Activated CD8-positive, alpha-beta T cell treated with anti-CD3 and anti-CD28 coated beads for 36 hours (primary cell): ENCODE measurements around the gene KMT2C. TPM values are rescaled to one million over a fixed set of nuclear protein-coding genes. Genes with fewer than 3 reads are reported as not detected.

Experiments
- ATAC-seq: fragments of 200-7000 bp; cut with Tn5 transposase; one replicate; pipeline ENCODE4 v1.10.0; 2021; ENCODE audit warnings: mild to moderate bottlenecking, moderate library complexity
- CTCF ChIA-PET: fragments of 350-600 bp; sonication (Branson Sonifier 250); formaldehyde crosslinking; loops from one replicate; lab custom pipeline; 2021; ENCODE audit warnings: antibody characterized with exemption; lab: Charles Lee
- POLR2A ChIA-PET: fragments of 350-600 bp; sonication (Branson Sonifier 250); formaldehyde crosslinking; loops from one replicate; lab custom pipeline; 2021; ENCODE audit warnings: antibody characterized with exemption; lab: Charles Lee
- DNase-seq: peaks from one replicate; pipeline ENCODE4 v3.0.0-alpha.2; 2020
- H3K27ac Mint-ChIP-seq: one replicate; pipeline ENCODE4 v1.8.0; 2021; ENCODE audit warnings: mild to moderate bottlenecking, mixed read lengths
- H3K27me3 Mint-ChIP-seq: one replicate; pipeline ENCODE4 v1.8.0; 2021; ENCODE audit warnings: mixed read lengths
- H3K36me3 Mint-ChIP-seq: one replicate; pipeline ENCODE4 v1.8.0; 2021; ENCODE audit warnings: low read depth, mixed read lengths
- H3K4me1 Mint-ChIP-seq: one replicate; pipeline ENCODE4 v1.8.0; 2021; ENCODE audit warnings: low read depth, mixed read lengths
- H3K4me3 Mint-ChIP-seq: one replicate; pipeline ENCODE4 v1.8.0; 2021; ENCODE audit warnings: mild to moderate bottlenecking, moderate library complexity, mixed read lengths
- H3K9me3 Mint-ChIP-seq: one replicate; pipeline ENCODE4 v1.8.0; 2021; ENCODE audit warnings: mixed read lengths
- intact Hi-C: fragments of 100-400 bp; cut with micrococcal nuclease; formaldehyde crosslinking; loops from one replicate; pipeline ENCODE4 v1.10.0; 2022
- total RNA-seq, 2 experiments: library from RNA; stranded (reverse); gene quantifications; one replicate each; pipeline ENCODE4 v1.2.3, GENCODE V29; 2021
- TF ChIP-seq, protein P1 (sequence below): fragments of 200-600 bp; IDR thresholded peaks from one replicate; pipeline ENCODE4 v1.8.0; 2022; ENCODE audit warnings: antibody characterized with exemption, mild to moderate bottlenecking

Gene KMT2C
- total RNA-seq, 2 experiments from 2014 or later = 48.5 to 52.8 TPM

GRCh38 chr7:152203095-152203494 lies 232.7 kb downstream of the KMT2C start:
- ChIA-PET CTCF (interaction anchor here (1.2 kb wide), 1 partner anchor 9 kb away, joined by 3 read pairs; no protein-coding TSS in a partner anchor), POLR2A (no interaction called here)
- Mint-ChIP-seq H3K27ac (no peak overlapping the region), H3K4me3 (no peak overlapping the region), H3K36me3 (peaks cover 16% of the 10 kb centered on the region), H3K27me3 (no peaks in the 10 kb centered on the region), H3K9me3 (no peaks in the 10 kb centered on the region), H3K4me1 (no peaks in the 10 kb centered on the region)
- TF ChIP-seq, protein P1, sequence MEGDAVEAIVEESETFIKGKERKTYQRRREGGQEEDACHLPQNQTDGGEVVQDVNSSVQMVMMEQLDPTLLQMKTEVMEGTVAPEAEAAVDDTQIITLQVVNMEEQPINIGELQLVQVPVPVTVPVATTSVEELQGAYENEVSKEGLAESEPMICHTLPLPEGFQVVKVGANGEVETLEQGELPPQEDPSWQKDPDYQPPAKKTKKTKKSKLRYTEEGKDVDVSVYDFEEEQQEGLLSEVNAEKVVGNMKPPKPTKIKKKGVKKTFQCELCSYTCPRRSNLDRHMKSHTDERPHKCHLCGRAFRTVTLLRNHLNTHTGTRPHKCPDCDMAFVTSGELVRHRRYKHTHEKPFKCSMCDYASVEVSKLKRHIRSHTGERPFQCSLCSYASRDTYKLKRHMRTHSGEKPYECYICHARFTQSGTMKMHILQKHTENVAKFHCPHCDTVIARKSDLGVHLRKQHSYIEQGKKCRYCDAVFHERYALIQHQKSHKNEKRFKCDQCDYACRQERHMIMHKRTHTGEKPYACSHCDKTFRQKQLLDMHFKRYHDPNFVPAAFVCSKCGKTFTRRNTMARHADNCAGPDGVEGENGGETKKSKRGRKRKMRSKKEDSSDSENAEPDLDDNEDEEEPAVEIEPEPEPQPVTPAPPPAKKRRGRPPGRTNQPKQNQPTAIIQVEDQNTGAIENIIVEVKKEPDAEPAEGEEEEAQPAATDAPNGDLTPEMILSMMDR = no peak
- no peak for DNase-seq
- intact Hi-C loops = no loop called here
- ATAC-seq = no peak

GRCh38 chr7:152202056-152202455 lies 233.7 kb downstream of the KMT2C start:
- intact Hi-C loops = no loop called here
- ChIA-PET CTCF (no interaction called here), POLR2A (interaction anchor here (0.6 kb wide), 1 partner anchor 16 kb away, joined by 3 read pairs; no protein-coding TSS in a partner anchor)
- ATAC-seq (no peak), DNase-seq (no peak)
- Mint-ChIP-seq H3K9me3 (no peaks in the 10 kb centered on the region), H3K36me3 (peaks cover 18% of the 10 kb centered on the region), H3K27ac (no peak overlapping the region), H3K4me1 (no peaks in the 10 kb centered on the region), H3K4me3 (no peak overlapping the region), H3K27me3 (no peaks in the 10 kb centered on the region)
- TF ChIP-seq, protein P1 = no peak

GRCh38 chr7:152200395-152200794 lies 235.4 kb downstream of the KMT2C start:
- Mint-ChIP-seq H3K27ac (no peak overlapping the region), H3K4me3 (no peak overlapping the region), H3K9me3 (no peaks in the 10 kb centered on the region), H3K36me3 (peaks cover 31% of the 10 kb centered on the region), H3K27me3 (no peaks in the 10 kb centered on the region), H3K4me1 (no peaks in the 10 kb centered on the region)
- ChIA-PET POLR2A (no interaction called here), CTCF (no interaction called here)
- DNase-seq (no peak), ATAC-seq (no peak)
- intact Hi-C loops = no loop called here
- TF ChIP-seq, protein P1 = no peak

DNA sequence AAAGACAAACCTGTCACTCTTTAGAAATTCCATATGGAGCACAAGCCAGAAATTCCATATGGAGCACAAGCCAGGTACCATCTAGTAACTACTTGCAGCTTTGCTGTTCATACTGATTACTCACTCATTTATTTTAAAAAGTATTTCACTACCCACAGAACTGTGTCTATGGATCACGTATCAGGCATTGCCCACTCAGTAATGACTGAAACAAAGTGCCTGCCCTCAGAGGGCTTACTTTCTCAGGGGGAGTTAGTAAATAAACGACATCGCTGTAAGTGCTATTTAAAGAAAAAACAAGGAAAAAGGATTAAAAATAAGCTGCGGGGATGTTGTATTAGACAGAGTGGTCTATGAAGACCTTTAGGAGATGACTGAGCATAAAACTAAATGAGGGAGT lies 239.4 kb downstream of the KMT2C start:
- CTCF ChIA-PET = no interaction called here
- Mint-ChIP-seq H3K27ac (no peak overlapping the region), H3K36me3 (peaks cover 35% of the 10 kb centered on the region)

DNA sequence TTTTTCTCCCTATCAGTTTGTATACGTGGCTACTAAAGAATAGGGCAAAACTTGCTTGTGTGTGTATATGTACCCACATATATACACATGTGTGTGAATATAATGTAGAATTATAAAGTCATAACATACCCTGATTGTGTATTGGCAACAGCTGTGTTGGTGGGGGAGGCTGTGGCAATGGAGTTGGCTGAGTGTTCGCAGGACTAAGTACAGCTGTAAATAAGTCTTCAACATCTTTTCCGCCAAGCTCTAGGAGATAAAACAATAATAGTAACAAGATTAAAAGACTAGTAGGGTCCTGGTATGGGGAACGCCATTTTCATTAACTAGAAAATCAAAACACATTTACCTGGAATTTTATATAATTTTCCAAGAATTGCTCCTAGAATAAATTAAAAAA lies 241.9 kb downstream of the KMT2C start:
- no peak overlapping the region for H3K4me3 Mint-ChIP-seq
- intact Hi-C loops = no loop called here
- TF ChIP-seq, protein P1 = no peak
- no peak for DNase-seq
- no peaks in the 10 kb centered on the region for H3K9me3 Mint-ChIP-seq
- no peak for ATAC-seq
- peaks cover 46% of the 10 kb centered on the region for H3K36me3 Mint-ChIP-seq
- no peak overlapping the region for H3K27ac Mint-ChIP-seq
- H3K27me3 Mint-ChIP-seq = no peaks in the 10 kb centered on the region
- CTCF ChIA-PET = interaction anchor here (0.8 to 1.5 kb wide), 2 partner anchors 10 to 14 kb away, joined by 3 read pairs; no protein-coding TSS in a partner anchor
- peaks cover 6% of the 10 kb centered on the region for H3K4me1 Mint-ChIP-seq
- POLR2A ChIA-PET = no interaction called here

More for the DNA sequence above, 239.4 kb downstream of the KMT2C start:
- TF ChIP-seq, protein P1 = no peak
- no peaks in the 10 kb centered on the region for H3K27me3 Mint-ChIP-seq
- no peaks in the 10 kb centered on the region for H3K4me1 Mint-ChIP-seq
- intact Hi-C loops = no loop called here
- H3K4me3 Mint-ChIP-seq = no peak overlapping the region
- POLR2A ChIA-PET = interaction anchor here (0.6 kb wide), 1 partner anchor 10 kb away, joined by 3 read pairs; no protein-coding TSS in a partner anchor
- ATAC-seq = no peak
- no peak for DNase-seq
- no peaks in the 10 kb centered on the region for H3K9me3 Mint-ChIP-seq
